ENCODE data around the gene PALD1.

Gene PALD1

DNA sequence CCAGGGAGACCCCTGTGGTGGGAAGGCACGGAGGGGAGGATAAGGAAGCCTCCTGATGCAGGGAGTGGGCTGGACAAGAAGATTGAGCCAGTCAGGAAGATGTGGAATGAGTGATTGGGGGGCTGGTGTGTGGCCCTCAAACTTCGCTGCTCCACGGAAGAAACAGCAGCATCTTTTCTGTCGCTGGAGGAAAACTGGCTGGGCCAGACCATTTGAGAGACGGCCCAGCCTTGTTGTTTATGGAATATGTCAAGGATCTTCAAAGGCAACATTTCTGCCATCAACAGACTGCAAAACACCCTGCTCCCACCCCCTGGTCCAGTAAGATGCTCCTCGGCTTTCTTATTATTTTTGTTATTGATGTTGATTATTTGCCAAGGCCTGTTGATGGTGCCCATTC is 29.4 kb downstream of the PALD1 start:
- DNase-seq, result no peak

GRCh38 chr10:70508912-70509756 is 30.6 kb downstream of the PALD1 start:
- no peak for DNase-seq

DNA sequence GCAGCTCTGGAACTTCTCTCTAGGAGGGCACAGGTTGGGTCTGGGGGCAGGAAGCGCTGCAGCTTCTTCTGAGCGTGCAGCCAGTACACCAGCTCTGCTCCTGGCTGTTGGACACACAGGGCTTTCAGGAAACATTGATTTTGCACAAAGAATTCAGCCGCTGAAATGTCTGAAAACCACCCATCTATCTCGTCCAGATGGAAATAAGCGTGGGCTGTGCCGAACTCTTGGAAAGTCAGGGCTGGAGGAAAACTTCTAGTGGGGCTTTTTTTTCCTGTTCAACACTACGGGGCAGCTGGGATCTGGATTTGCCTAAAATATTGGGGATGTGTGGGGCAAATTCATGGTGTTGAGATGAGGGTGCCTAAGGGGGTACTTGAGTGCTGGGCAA is 31.2 kb downstream of the PALD1 start:
- no peak for DNase-seq

GRCh38 chr10:70510453-70510852 is 31.9 kb downstream of the PALD1 start:
- no peak for DNase-seq

- no peak for DNase-seq
Observed at GRCh38 chr10:70510904-70511303, 32.3 kb downstream of the PALD1 start.

- DNase-seq, result no peak
Observed at GRCh38 chr10:70512149-70512639, 33.6 kb downstream of the PALD1 start.

- no peak for DNase-seq
Observed at GRCh38 chr10:70513848-70514309, 35.3 kb downstream of the PALD1 start.

GRCh38 chr10:70514591-70514990 is 36.0 kb downstream of the PALD1 start:
- DNase-seq, result no peak

DNA sequence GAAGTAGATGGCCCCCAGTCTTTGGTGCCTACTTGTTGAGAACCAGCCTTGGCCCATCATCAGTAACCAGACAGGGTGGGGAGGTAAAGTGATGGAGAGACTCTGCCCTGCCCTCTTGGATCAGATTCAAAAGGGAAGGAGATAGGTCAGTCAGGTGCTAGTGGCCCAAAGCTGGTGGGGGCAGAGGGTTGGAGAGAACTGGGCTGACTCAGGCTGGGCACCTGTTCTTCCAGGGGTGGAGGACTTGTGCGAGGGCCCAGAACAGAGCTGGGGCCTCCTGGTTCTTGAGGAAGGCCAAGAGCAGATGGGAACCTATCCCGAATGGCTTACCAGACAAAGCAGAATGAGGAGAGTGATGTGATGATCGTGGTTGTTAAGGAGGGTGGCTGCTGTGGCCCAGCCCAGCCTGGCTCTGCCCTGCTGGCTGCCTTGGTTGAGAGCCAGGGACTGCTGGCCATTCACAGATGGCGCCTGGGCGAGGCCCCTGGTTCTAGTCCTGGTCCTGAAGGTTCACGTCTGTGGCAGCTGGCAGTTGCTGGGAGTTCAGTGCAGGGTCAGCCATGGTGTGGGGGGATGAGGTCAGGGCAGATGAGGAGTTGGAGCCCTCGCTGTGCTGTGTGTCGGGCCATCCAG is 36.6 kb downstream of the PALD1 start:
- no peak for DNase-seq

- peak; percentile 23 for DNase-seq
Observed at GRCh38 chr10:70518695-70519094, 40.1 kb downstream of the PALD1 start.

DNA sequence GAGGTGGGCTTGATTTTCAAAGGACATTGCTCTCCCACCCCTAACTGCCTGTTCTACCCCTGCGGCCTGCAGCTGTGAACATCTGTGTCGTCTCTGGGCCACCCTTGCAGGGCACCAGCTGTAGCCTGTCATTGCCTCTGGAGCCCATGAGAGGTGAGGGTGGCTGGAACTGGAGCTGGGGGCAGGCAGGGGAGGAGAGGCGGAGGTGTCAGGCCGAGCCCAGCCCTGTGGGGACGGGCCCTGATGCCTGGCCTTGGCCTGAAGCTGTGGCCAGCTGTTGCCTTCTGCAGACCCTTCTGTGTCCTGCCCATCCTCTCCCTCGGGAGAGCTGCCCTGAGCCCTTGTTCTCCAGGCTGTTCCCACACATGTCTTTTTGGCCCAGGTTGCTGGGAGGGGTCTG is 44.5 kb downstream of the PALD1 start:
- no peak for DNase-seq

GRCh38 chr10:70523549-70523948 is 45.0 kb downstream of the PALD1 start:
- no peak for DNase-seq

DNA sequence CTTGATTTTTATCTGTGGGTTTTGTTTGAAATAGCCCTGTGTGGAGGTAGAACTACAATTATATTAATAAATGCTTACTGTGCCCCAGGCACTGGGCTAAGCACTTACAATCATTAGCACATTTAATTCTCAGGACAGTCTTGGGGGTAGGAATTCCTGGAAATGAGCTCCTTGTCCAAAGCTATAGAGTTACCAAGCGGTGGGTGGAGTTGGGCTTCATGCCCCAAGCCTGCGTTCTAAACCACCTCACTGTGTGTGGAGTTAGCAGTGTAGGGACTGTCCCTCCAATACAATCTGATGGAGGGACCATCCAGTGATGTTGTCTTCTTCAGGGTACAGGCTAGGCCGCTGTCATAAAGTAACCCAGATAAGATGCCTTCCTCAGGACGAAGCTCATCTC is 49.7 kb downstream of the PALD1 start:
- DNase-seq, result no peak

GRCh38 chr10:70528741-70529362 is 50.3 kb downstream of the PALD1 start:
- DNase-seq, result peak; percentile 46

DNA sequence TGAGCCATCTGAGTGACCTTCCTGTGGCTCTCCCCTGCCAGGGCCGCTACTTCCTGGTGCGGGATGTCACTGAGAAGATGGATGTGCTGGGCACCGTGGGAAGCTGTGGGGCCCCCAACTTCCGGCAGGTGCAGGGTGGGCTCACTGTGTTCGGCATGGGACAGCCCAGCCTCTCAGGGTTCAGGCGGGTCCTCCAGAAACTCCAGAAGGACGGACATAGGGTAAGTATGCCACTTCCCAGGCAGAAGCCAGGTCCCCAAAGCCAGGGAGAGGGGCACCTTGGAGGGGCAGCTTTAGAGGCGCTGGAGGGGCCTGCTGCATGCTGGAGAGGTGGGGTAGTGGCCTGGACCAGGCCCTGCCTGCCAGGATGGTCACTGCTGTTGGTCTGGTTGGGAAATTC is 51.3 kb downstream of the PALD1 start:
- DNase-seq, result no peak

DNA sequence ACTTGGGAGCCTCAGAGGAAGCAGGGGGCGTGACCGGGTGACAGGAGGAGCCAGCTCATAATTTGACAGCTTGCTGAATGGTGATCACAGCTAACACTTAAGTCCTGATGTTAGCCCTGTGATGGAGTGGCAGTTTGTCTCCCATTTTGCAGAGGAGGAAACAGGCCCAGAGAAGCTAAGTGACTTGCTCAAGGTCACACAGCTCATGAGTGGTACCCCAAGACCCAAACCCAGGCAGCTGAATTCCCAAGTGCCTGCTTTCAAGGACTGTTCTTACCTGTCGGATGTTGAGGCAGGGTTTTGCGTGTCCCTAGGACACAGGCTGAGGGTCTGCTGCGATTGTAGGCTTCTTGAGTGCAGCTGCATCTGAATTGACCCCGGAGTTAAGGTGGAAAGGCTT is 51.7 kb downstream of the PALD1 start:
- DNase-seq, result no peak

GRCh38 chr10:70532554-70533188 is 54.1 kb downstream of the PALD1 start:
- DNase-seq, result no peak

- DNase-seq, result no peak
Observed at GRCh38 chr10:70533189-70533558, 54.6 kb downstream of the PALD1 start.

DNA sequence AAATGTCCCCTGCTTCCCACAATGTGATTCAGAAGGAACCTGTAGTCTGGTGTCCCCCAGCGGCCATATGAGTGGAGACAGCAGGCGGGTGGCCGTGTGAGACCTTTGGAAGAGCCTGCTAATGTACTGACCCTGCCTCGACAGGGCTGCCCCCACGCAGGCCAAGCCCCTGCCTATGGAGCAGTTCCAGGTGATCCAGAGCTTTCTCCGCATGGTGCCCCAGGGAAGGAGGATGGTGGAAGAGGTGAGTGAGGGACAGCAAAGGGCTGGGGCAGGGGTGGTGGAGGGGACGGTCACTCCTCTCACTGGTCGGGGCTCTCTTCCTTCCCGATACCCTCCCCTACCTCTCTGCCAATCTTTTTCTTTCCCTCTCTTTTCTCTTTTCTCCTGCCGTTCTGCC is 55.7 kb downstream of the PALD1 start:
- no peak for DNase-seq

DNA sequence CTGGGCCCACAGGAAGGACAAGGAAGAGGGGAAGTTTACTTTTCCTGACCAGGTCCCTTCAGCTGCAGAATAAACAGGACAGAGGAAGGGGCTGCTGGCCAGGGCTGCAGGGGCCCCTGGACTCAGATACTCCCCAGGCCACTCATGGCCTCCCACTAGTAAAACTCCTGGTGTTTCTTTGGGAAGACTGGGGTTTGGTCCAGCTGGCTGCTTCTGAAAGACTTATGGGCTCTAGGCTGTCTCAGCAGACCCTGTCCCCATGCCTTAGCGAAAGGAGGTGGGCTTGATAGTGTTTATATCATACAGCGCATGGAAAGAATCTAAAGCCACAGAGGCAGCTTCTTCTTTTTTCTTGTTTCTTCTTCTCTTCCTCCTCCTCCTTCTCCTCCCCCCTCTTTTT is 56.4 kb downstream of the PALD1 start:
- DNase-seq, result no peak

DNA sequence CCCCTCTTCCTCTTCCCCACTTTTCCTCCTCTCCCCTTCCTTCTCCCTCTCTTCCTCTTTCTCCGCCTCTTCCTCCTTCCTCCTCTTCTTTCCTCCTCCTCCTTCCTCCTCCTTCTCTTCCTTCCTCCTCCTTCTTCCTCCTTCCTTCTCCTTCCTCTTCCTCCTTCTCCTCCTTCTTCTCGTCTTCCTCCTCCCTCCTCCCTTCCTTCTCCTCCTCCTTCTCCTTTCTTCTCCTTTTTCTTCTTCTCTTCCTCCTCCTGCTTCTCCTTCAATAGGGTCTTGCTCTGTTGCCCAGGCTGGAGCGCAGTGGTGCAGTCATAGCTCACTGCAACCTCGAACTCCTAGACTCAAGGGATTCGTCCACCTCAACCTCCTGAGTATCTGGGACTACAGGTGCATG is 56.9 kb downstream of the PALD1 start:
- DNase-seq, result no peak

DNA sequence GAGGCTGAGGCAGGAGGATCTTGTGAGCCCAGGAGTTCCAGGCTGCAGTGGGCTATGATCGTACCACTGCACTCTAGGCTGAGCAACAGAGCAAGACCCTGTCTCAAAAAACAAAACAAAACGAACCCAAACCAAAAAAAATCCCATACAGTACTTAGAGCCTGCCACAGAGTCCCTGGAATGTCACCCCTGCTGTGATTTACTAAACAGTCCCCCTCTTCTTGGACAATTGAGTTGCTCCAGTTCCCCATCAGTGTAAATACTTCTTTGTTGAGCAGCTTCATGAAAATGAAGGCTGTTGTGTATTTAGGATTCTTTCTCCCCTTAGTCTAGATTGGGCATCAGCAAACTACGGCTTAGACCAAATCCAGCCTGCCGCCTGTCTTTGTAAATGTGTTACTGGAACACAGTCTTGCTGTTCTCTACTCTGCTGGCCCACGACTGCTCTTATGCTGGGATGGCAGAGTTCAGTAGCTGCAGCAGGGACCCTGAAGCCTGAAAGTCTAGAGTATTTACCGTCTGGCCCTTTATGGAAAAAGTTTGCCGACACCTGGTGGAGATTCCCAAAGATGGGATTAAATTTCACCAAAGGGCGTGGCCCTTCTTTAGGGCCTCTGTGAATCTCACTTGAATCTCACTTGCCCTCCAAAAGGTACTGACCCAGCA is 57.8 kb downstream of the PALD1 start:
- no peak for DNase-seq
